HEK293 (cell line): Measurements from ENCODE around the gene TTC7B.

ENCODE experiments used
- CTCF ChIA-PET: fragments of 350-600 bp; formaldehyde crosslinking; extraction: SDS; loops from one replicate; lab custom pipeline; 2021; ENCODE audit warnings: antibody characterized with exemption; lab: Yijun Ruan, JAX
- POLR2A ChIA-PET: fragments of 300-600 bp; formaldehyde crosslinking; extraction: SDS; loops from one replicate; lab custom pipeline; 2020; ENCODE audit warnings: antibody characterized with exemption, inconsistent platforms; lab: Yijun Ruan, JAX
- H3K27ac ChIP-seq: fragments of 200-500 bp; sonication (Bioruptor generic); 2 replicates; pipeline ENCODE4 v1.5.1; 2014; ENCODE audit warnings: low read depth, low read length, control low read depth, inconsistent platforms; ENCODE audit errors: extremely low read depth
- H3K36me3 ChIP-seq, 2 experiments: fragments of 200-500 bp in 1 of 2; sonication (Bioruptor generic) in 1 of 2; 1 replicate in 1 of 2; 2 replicates in 1 of 2; pipeline ENCODE4 v1.5.1; 2014 to 2017; ENCODE audit warnings: inconsistent platforms in 2 of 2, low read length in 2 of 2; ENCODE audit not compliant: control insufficient read depth in 2 of 2, insufficient read depth in 1 of 2
- H3K4me1 ChIP-seq: fragments of 200-500 bp; sonication (Bioruptor generic); 2 replicates; pipeline ENCODE4 v1.5.1; 2014; ENCODE audit warnings: mild to moderate bottlenecking, low read length, inconsistent platforms; ENCODE audit not compliant: control insufficient read depth, insufficient read depth
- H3K4me3 ChIP-seq: 2 replicates; pipeline ENCODE4 v1.5.1; 2011; ENCODE audit warnings: low read depth, mild to moderate bottlenecking, control low read depth, low read length, moderate library complexity
- H3K9me3 ChIP-seq: fragments of 200-500 bp; sonication (Bioruptor generic); 2 replicates; pipeline ENCODE4 v1.5.1; 2014; ENCODE audit warnings: low read depth, low read length, inconsistent platforms; ENCODE audit not compliant: control insufficient read depth, insufficient read depth
- KLF10 ChIP-seq: fragments of 450-650 bp; IDR thresholded peaks from 2 replicates; pipeline ENCODE4 v1.5.1; 2018; ENCODE audit warnings: missing biosample characterization, mild to moderate bottlenecking, missing genetic modification characterization
- KLF8 ChIP-seq: fragments of 450-650 bp; formaldehyde crosslinking; IDR thresholded peaks from 2 replicates; pipeline ENCODE4 v1.5.1; 2016; ENCODE audit warnings: missing biosample characterization, missing genetic modification characterization
- MZF1 ChIP-seq: fragments of 450-650 bp; formaldehyde crosslinking; IDR thresholded peaks from 2 replicates; pipeline ENCODE4 v1.5.1; 2017; ENCODE audit warnings: missing biosample characterization, missing genetic modification characterization, borderline replicate concordance
- ZBTB20 ChIP-seq: fragments of 450-650 bp; formaldehyde crosslinking; IDR thresholded peaks from 2 replicates; pipeline ENCODE4 v1.5.1; 2016; ENCODE audit warnings: missing biosample characterization, missing genetic modification characterization
- ZFHX2 ChIP-seq: fragments of 450-650 bp; formaldehyde crosslinking; conservative IDR thresholded peaks from 2 replicates; pipeline ENCODE4 v1.5.1; 2016; ENCODE audit warnings: missing biosample characterization, missing genetic modification characterization
- ZIC2 ChIP-seq: fragments of 450-650 bp; formaldehyde crosslinking; IDR thresholded peaks from 2 replicates; pipeline ENCODE4 v1.5.1; 2016; ENCODE audit warnings: missing biosample characterization, missing genetic modification characterization
- ZNF175 ChIP-seq: fragments of 450-650 bp; formaldehyde crosslinking; IDR thresholded peaks from 2 replicates; pipeline ENCODE4 v1.5.1; 2016; ENCODE audit warnings: missing biosample characterization, missing genetic modification characterization
- ZNF223 ChIP-seq: fragments of 450-650 bp; formaldehyde crosslinking; IDR thresholded peaks from 2 replicates; pipeline ENCODE4 v1.5.1; 2016; ENCODE audit warnings: missing biosample characterization, missing genetic modification characterization
- ZNF23 ChIP-seq: fragments of 450-650 bp; formaldehyde crosslinking; IDR thresholded peaks from 2 replicates; pipeline ENCODE4 v1.5.1; 2016; ENCODE audit warnings: missing biosample characterization, missing genetic modification characterization, borderline replicate concordance
- ZNF292 ChIP-seq: fragments of 450-650 bp; formaldehyde crosslinking; IDR thresholded peaks from 2 replicates; pipeline ENCODE4 v1.5.1; 2016; ENCODE audit warnings: low read depth, missing biosample characterization, missing genetic modification characterization, borderline replicate concordance
- ZNF560 ChIP-seq: fragments of 450-650 bp; formaldehyde crosslinking; IDR thresholded peaks from 2 replicates; pipeline ENCODE4 v1.5.1; 2017; ENCODE audit warnings: missing biosample characterization, missing genetic modification characterization, borderline replicate concordance
- ZNF654 ChIP-seq: fragments of 450-650 bp; formaldehyde crosslinking; IDR thresholded peaks from 2 replicates; pipeline ENCODE4 v1.5.1; 2016; ENCODE audit warnings: low read depth, missing biosample characterization, missing genetic modification characterization
- ZNF777 ChIP-seq: fragments of 450-650 bp; formaldehyde crosslinking; IDR thresholded peaks from 2 replicates; pipeline ENCODE4 v1.5.1; 2017; ENCODE audit warnings: missing biosample characterization, missing genetic modification characterization, borderline replicate concordance
- ZNF830 ChIP-seq: fragments of 450-650 bp; IDR thresholded peaks from 2 replicates; pipeline ENCODE4 v1.5.0; 2018; ENCODE audit warnings: missing biosample characterization, missing genetic modification characterization, low read depth, mild to moderate bottlenecking, moderate library complexity
- TF ChIP-seq, protein P1 (sequence below): fragments of 450-650 bp; formaldehyde crosslinking; IDR thresholded peaks from 2 replicates; pipeline ENCODE4; 2016; ENCODE audit warnings: missing biosample characterization, missing genetic modification characterization
- TF ChIP-seq, protein P2 (sequence below): fragments of 450-650 bp; formaldehyde crosslinking; IDR thresholded peaks from 2 replicates; pipeline ENCODE4 v1.5.1; 2016; ENCODE audit warnings: missing biosample characterization, missing genetic modification characterization
- TF ChIP-seq, protein P3 (sequence below): fragments of 450-650 bp; formaldehyde crosslinking; IDR thresholded peaks from 2 replicates; pipeline ENCODE4 v1.5.1; 2016; ENCODE audit warnings: missing biosample characterization, missing genetic modification characterization

TTC7B gene

DNA sequence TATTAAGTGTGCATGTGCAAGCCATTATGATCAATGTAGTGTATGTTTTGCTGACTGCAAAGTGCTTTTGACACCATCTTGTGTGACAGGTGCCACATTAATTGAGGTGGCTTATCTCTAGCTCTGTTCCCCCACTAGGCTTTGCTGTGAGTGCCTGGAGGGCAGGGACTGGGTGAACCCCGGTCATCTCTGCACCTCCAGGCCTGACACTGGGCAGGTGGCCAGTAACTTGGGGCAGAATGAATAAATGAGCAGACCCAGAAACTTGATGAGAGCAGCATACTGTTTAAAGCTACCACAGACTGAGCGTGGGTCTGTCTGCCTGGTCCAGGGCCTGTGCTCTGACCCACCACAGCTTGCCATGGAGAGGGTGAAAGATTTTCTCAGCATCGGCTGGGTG, 267.8 kb downstream of the TTC7B start:
- ChIA-PET CTCF (no interaction called here), POLR2A (interaction anchor here (0.7 kb wide), 1 partner anchor 16 kb away, joined by 4 read pairs; no protein-coding TSS in a partner anchor)
- TF ChIP-seq, protein P1, sequence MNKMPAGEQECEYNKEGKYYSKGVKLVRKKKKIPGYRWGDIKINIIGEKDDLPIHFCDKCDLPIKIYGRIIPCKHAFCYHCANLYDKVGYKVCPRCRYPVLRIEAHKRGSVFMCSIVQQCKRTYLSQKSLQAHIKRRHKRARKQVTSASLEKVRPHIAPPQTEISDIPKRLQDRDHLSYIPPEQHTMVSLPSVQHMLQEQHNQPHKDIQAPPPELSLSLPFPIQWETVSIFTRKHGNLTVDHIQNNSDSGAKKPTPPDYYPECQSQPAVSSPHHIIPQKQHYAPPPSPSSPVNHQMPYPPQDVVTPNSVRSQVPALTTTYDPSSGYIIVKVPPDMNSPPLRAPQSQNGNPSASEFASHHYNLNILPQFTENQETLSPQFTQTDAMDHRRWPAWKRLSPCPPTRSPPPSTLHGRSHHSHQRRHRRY (tag by site-specific recombination), result no peak
- TF ChIP-seq, protein P2, sequence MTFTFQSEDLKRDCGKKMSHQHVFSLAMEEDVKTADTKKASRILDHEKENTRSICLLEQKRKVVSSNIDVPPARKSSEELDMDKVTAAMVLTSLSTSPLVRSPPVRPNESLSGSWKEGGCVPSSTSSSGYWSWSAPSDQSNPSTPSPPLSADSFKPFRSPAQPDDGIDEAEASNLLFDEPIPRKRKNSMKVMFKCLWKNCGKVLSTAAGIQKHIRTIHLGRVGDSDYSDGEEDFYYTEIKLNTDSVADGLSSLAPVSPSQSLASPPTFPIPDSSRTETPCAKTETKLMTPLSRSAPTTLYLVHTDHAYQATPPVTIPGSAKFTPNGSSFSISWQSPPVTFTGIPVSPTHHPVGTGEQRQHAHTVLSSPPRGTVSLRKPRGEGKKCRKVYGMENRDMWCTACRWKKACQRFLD, result no peak
- TF ChIP-seq ZNF777, result no peak
- Histone ChIP-seq H3K27ac (no peak overlapping the region), H3K9me3 (no peaks in the 10 kb centered on the region), H3K4me1 (no peaks in the 10 kb centered on the region), H3K4me3 (no peak overlapping the region), H3K36me3 (no peaks in the 10 kb centered on the region)

DNA sequence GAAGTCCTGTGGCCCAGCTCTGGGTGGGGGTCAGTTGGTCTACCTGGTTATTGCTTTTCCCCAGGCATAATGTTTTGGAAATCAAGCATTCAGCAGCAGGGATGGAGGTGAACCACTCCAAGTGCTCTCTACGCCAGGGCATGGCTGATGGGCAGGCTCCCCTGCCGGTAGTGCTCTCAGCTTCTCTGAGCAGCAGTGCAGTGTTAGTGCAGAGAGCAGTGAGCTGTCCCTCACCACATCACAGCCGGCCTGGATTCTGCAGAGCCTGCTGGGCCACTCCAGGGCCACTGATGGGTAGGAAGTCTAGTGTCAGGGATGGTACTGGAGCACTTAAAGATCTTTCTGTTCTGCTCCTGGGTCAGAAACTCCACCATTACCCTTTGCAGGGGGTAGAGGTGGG, 268.3 kb downstream of the TTC7B start:
- no peaks in the 10 kb centered on the region for H3K4me1 ChIP-seq
- no peaks in the 10 kb centered on the region for H3K9me3 ChIP-seq
- no peak overlapping the region for H3K27ac ChIP-seq
- ChIA-PET POLR2A (no interaction called here), CTCF (no interaction called here)
- H3K4me3 ChIP-seq, result no peak overlapping the region
- H3K36me3 ChIP-seq, result no peaks in the 10 kb centered on the region
- 0 out of 2 replicates have a peak, but pooled peaks have one; percentile 10 for TF ChIP-seq ZIC2 (tag by site-specific recombination)
- TF ChIP-seq ZNF830, result no peak

DNA sequence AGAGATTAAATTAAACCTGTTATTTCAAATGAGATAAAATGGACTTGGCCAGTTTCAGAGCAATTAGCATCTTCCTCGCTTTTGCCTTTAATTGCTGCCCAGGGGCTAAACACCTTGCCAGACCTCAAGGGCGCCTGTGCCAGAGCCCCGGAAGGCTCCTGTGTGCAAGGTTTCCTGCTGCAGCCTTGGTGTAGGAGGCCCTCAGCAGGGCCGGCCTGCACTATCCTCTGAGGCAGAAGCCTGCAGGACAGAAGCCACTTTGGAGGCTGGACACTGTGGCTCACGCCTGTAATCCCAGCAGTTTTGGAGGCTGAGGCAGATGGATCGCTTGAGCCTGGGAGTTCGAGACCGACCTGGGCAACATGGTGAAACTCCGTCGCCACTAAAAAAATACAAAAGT, 269.0 kb downstream of the TTC7B start:
- H3K4me1 ChIP-seq, result no peaks in the 10 kb centered on the region
- H3K27ac ChIP-seq, result no peak overlapping the region
- H3K4me3 ChIP-seq, result no peak overlapping the region
- POLR2A ChIA-PET, result no interaction called here
- H3K36me3 ChIP-seq, result no peaks in the 10 kb centered on the region
- CTCF ChIA-PET, result no interaction called here
- TF ChIP-seq, protein P3, sequence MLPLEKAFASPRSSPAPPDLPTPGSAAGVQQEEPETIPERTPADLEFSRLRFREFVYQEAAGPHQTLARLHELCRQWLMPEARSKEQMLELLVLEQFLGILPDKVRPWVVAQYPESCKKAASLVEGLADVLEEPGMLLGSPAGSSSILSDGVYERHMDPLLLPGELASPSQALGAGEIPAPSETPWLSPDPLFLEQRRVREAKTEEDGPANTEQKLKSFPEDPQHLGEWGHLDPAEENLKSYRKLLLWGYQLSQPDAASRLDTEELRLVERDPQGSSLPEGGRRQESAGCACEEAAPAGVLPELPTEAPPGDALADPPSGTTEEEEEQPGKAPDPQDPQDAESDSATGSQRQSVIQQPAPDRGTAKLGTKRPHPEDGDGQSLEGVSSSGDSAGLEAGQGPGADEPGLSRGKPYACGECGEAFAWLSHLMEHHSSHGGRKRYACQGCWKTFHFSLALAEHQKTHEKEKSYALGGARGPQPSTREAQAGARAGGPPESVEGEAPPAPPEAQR, result no peak
- TF ChIP-seq ZNF654 (tag by site-specific recombination), result no peak
- TF ChIP-seq MZF1 (tag by site-specific recombination), result no peak
- no peak for TF ChIP-seq ZNF560
- H3K9me3 ChIP-seq, result no peaks in the 10 kb centered on the region

DNA sequence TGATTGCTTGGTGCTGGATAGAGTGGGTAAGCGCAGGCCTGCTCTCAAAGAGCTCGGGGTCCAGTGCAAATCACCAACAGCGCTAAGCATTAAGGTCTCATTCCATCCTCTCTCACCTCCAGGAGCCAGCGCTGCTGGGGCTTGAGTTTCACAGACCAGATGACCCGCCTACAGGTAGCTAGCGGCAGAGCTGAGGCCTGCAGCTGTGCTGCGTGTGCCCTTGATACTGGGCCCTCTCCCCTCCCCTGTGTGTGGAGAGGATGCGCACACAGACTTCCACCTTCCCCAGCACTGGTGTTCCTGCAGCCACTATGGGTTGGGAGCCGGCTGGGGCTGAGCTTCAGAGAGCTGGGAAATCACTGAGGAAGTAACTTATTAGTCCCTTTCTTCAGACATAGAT, 269.5 kb downstream of the TTC7B start:
- CTCF ChIA-PET, result no interaction called here
- H3K4me1 ChIP-seq, result no peaks in the 10 kb centered on the region
- POLR2A ChIA-PET, result no interaction called here

More for the DNA sequence above, 269.5 kb downstream of the TTC7B start:
- no peak overlapping the region for H3K27ac ChIP-seq
- no peaks in the 10 kb centered on the region for H3K36me3 ChIP-seq
- no peak overlapping the region for H3K4me3 ChIP-seq
- TF ChIP-seq ZNF292 (tag by site-specific recombination) (no peak), ZNF223 (no peak), ZFHX2 (tag by site-specific recombination) (no peak), ZNF23 (tag by site-specific recombination) (no peak), KLF10 (tag by site-specific recombination) (no peak), KLF8 (no peak), ZNF175 (tag by site-specific recombination) (no peak), ZBTB20 (tag by site-specific recombination) (no peak)
- H3K9me3 ChIP-seq, result no peaks in the 10 kb centered on the region
